Ectodermal cell (in vitro differentiated cells): Measurements from ENCODE around the gene MGLL.

ENCODE experiments used
- H3K27ac ChIP-seq: 2 replicates; pipeline ENCODE4 v1.7.0; 2013; ENCODE audit warnings: mild to moderate bottlenecking, low read depth, low read length; ENCODE audit not compliant: insufficient read depth, poor library complexity, severe bottlenecking
- H3K27me3 ChIP-seq: 2 replicates; pipeline ENCODE4 v1.7.0; 2013; ENCODE audit warnings: mild to moderate bottlenecking, low read length; ENCODE audit not compliant: insufficient read depth, control insufficient read depth, poor library complexity, severe bottlenecking
- H3K36me3 ChIP-seq: one replicate; pipeline ENCODE4 v1.7.0; 2013; ENCODE audit warnings: low read length; ENCODE audit not compliant: control insufficient read depth, insufficient read depth
- H3K4me1 ChIP-seq: one replicate; pipeline ENCODE4 v1.7.0; 2013; ENCODE audit warnings: low read length; ENCODE audit not compliant: control insufficient read depth, insufficient read depth
- H3K4me3 ChIP-seq: 2 replicates; pipeline ENCODE4 v1.7.0; 2013; ENCODE audit warnings: low read depth, low read length, control low read depth; ENCODE audit not compliant: insufficient read depth
- H3K9me3 ChIP-seq: 2 replicates; pipeline ENCODE4 v1.7.0; 2013; ENCODE audit warnings: mild to moderate bottlenecking, low read length, moderate library complexity; ENCODE audit not compliant: control insufficient read depth
- WGBS, 2 experiments: methylation state at CpG; one replicate each; pipeline ENCODE4 v1.1.7; 2013; ENCODE audit warnings: missing lambda C conversion rate in 2 of 2; 5-methylcytosine and 5-hydroxymethylcytosine counted together

The MGLL gene

DNA sequence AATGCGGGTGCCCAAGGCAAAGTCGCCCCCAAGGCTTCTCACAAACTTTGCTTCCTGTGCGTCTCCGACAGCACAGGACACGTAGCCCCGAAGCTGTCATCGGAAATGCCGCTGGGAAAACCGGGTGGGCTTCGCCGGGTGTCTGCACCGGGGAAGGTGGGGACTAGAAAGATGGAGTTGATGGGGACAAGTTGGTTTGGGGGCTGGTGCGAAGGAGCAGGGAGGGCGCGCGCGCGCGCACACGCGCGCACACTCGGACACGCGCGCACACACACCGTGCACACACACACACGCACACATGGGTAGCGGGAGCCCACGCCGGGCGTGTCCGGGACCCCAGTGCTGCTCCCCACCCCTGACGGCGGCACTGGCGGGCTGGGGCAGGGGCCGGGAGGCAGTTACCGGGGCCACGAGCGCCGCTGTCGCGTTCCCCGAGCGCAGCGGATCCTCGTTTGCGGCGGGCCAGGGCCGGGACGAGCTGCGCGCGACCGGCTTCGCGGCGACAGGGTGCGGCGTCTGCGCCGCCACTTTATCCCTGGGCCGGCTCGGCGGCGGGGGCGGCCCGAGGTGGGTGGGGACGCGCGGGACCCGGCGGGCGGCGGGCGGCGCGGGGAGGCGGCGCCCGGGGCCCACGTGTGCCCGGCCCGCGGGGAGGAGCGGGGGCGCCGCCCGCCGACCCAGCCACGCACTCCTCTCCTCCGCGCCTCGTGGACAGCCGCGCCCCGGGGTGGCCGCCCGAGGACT is 539 bp upstream of the MGLL start:
- no peaks in the 10 kb centered on the region for H3K9me3 ChIP-seq
- H3K36me3 ChIP-seq = no peaks in the 10 kb centered on the region
- 4 to 5% methylated on average over 99 of the region's 99 CpGs for WGBS, 2 experiments
- peak overlapping the region; percentile 51 for H3K4me3 ChIP-seq
- H3K27ac ChIP-seq = no peak overlapping the region
- peaks cover 4% of the 10 kb centered on the region for H3K4me1 ChIP-seq
- H3K27me3 ChIP-seq = peaks cover 55% of the 10 kb centered on the region

DNA sequence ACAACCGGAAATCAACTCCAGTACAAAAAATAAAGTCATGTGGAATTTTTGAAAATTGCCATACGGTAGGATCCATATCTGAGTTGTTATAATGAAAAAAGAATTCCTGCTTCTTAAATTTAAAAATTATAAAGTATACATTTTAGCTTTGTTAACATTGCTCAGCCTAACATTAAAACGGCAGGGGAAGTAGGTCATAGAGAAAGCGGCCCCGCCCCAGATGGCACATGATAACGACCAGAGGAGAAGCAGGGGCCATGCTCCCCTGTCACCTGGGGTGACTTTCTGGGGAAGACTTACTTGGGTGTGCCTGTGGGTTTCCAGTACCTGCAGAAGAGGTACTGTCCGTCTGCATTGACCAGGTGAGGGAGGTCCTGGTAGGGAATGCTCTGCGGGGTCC is 921 bp downstream of the MGLL start:
- Histone ChIP-seq H3K27me3 (peaks cover 55% of the 10 kb centered on the region), H3K4me1 (peaks cover 4% of the 10 kb centered on the region), H3K36me3 (no peaks in the 10 kb centered on the region), H3K27ac (no peak overlapping the region), H3K4me3 (no peak overlapping the region), H3K9me3 (no peaks in the 10 kb centered on the region)
- 76 to 87% methylated on average over 6 to 8 of the region's 8 CpGs for WGBS, 2 experiments

DNA sequence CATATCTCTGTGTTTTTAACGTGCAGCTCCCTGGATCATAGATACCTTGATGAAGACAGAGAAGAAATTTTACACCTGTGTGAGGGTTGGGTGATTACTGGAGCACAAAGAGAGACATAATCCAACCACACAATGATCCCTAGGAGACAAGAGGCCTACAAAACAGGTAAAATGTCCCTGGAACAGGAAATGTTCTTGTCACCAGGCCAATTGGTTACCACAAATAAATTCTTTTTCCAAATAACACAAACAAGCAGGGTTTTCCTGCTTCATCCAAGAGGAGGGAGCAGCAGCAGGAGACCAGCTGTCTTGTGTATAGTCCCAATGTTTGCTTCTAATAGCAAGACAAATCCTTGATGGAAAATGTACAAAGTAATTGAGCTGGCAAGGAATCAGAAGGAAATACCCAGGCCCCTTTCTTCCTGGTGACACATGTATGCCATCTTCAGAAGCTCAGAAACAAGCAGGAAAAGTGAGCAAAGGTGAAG is 1.4 kb downstream of the MGLL start:
- H3K27me3 ChIP-seq = peaks cover 55% of the 10 kb centered on the region
- WGBS, 2 experiments = 71 to 73% methylated on average over 1 of the region's 1 CpG
- H3K4me3 ChIP-seq = no peak overlapping the region

DNA sequence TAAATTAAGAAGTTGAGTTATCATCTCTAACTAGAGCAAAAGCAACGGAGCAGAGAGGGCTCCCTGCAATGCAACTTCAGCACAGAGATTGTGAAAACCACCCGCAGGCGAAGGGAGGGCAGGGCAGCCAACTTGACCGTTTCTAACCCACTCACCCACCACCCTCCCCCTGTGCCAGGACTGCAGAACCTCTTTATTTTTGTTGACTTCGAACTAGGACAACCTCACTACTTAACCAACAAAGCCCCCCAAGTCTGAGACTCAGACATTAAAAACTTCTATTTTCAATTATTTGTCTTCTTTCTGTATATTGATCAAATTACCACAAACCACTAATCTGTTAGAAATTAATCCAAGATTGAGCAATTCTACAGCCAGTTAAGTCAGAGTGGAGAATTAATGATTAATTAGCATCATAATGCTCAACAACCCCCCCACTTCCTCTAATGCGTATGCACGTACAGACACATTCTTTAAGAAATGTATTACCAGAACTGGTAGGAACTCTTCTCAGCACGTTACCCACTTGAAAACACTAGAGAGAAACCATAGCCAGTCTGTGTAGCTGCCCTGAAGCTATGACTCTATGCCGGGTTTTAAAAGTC is 2.0 kb downstream of the MGLL start:
- Histone ChIP-seq H3K36me3 (no peaks in the 10 kb centered on the region), H3K27ac (no peak overlapping the region), H3K4me1 (peaks cover 4% of the 10 kb centered on the region), H3K27me3 (peaks cover 51% of the 10 kb centered on the region), H3K9me3 (no peaks in the 10 kb centered on the region), H3K4me3 (no peak overlapping the region)
- 66 to 72% methylated on average over 9 of the region's 9 CpGs for WGBS, 2 experiments

More for the DNA sequence above, 1.4 kb downstream of the MGLL start:
- Histone ChIP-seq H3K36me3 (no peaks in the 10 kb centered on the region), H3K27ac (no peak overlapping the region), H3K9me3 (no peaks in the 10 kb centered on the region), H3K4me1 (peaks cover 4% of the 10 kb centered on the region)

DNA sequence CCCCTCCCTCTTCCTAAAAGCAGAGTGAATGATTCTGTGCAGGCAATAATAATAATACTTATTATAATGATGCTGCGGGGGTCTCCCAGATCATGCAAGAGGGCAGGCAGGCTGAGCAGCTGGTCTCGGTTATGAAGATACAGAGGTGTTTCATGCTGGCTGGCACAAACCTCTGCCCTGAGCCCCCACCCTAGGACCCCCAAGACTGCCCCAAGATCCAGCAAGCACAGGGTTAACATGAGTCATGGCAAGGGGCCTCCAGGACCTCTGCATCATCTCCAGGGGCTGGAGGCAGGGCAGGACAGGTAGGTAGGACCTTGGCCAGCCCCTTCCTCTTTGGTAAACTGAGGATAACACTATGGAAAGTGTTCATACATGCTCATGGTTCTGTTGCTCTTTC is 2.7 kb downstream of the MGLL start:
- peaks cover 45% of the 10 kb centered on the region for H3K27me3 ChIP-seq
- H3K4me1 ChIP-seq = peaks cover 4% of the 10 kb centered on the region
- 95 to 100% methylated on average over 2 of the region's 2 CpGs for WGBS, 2 experiments
- no peaks in the 10 kb centered on the region for H3K9me3 ChIP-seq
- H3K4me3 ChIP-seq = no peak overlapping the region
- H3K27ac ChIP-seq = no peak overlapping the region
- no peaks in the 10 kb centered on the region for H3K36me3 ChIP-seq

DNA sequence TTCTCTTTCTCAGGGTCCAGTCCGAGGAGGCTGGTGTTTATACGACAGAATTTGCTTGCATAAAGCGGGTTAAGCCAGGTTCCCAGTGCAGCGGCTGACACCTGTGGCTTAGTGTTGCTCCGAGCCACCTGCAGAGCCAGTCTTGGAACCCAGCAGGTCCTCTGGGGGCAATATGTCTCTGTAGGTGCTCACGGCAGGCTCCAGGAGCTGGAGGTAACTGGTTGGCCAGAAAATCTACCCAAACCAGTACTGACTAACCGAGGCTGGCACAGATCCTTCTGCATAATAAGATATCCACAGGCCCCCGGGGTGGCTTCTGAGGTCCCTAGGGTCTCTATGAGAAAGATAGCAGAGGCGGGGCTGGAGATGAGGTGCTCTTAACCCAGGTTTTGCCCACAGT is 3.2 kb downstream of the MGLL start:
- WGBS, 2 experiments = 86 to 87% methylated on average over 9 of the region's 9 CpGs

DNA sequence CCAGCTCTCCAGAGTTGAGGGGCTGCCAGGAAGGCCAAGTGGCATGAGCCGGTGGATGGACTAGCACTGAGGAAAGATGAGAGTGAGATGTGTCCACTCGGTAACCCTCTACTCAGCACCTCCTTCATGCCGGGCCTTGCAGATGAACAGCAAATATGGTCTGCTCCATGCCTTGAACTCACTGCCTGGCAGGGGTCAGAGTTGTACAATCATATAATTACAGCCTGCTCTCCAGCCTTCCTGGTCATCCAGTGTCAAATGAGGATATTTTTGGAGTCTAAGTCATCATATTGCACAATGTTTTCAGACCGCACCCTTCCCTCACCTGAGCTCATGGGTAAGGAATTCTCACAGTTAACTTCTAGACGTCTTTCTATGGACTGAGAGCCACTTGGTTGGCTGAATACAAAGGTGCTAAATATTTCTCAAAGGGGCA is 4.9 kb downstream of the MGLL start:
- Histone ChIP-seq H3K27ac (no peak overlapping the region), H3K4me3 (no peak overlapping the region), H3K36me3 (no peaks in the 10 kb centered on the region), H3K27me3 (peaks cover 22% of the 10 kb centered on the region), H3K4me1 (peaks cover 3% of the 10 kb centered on the region), H3K9me3 (no peaks in the 10 kb centered on the region)
- WGBS, 2 experiments = 88 to 94% methylated on average over 5 of the region's 5 CpGs

More for the DNA sequence above, 3.2 kb downstream of the MGLL start:
- Histone ChIP-seq H3K27me3 (peaks cover 39% of the 10 kb centered on the region), H3K9me3 (no peaks in the 10 kb centered on the region), H3K4me3 (no peak overlapping the region), H3K36me3 (no peaks in the 10 kb centered on the region), H3K27ac (no peak overlapping the region), H3K4me1 (peaks cover 4% of the 10 kb centered on the region)

DNA sequence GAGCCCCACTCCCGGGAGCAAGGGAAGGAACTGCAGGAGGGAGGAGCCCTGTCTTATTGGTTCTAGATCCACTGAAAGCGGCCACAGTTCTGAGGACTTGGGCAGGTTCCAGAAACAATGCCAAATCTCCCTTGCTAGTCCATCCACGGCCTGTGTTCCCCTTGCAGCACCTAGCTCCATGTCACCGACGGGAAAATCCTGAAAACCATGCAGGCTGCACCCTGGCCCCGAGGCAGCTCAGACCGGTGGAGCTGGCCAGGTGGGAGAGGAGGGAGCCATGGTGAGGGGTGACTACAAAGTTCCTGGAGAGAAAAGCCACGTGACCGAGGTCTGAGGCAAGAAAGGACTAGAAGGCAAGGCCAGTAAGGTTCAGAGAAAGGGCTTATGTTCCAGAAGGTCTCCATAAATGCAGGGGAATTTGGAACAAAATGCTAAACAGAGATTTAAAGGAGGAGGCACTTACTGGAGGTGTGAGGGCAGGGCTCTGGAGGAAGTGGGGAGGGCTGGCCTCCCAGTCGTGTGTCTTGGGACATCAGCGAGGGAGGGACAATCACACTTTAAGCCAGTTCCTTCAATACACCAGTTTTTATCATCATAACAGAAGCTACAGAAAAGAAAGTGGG is 5.4 kb downstream of the MGLL start:
- no peak overlapping the region for H3K27ac ChIP-seq
- no peaks in the 10 kb centered on the region for H3K9me3 ChIP-seq
- H3K4me3 ChIP-seq = no peak overlapping the region
- H3K36me3 ChIP-seq = no peaks in the 10 kb centered on the region
- 93% methylated on average over 11 of the region's 11 CpGs for WGBS, 2 experiments
- no peaks in the 10 kb centered on the region for H3K4me1 ChIP-seq
- peaks cover 17% of the 10 kb centered on the region for H3K27me3 ChIP-seq

DNA sequence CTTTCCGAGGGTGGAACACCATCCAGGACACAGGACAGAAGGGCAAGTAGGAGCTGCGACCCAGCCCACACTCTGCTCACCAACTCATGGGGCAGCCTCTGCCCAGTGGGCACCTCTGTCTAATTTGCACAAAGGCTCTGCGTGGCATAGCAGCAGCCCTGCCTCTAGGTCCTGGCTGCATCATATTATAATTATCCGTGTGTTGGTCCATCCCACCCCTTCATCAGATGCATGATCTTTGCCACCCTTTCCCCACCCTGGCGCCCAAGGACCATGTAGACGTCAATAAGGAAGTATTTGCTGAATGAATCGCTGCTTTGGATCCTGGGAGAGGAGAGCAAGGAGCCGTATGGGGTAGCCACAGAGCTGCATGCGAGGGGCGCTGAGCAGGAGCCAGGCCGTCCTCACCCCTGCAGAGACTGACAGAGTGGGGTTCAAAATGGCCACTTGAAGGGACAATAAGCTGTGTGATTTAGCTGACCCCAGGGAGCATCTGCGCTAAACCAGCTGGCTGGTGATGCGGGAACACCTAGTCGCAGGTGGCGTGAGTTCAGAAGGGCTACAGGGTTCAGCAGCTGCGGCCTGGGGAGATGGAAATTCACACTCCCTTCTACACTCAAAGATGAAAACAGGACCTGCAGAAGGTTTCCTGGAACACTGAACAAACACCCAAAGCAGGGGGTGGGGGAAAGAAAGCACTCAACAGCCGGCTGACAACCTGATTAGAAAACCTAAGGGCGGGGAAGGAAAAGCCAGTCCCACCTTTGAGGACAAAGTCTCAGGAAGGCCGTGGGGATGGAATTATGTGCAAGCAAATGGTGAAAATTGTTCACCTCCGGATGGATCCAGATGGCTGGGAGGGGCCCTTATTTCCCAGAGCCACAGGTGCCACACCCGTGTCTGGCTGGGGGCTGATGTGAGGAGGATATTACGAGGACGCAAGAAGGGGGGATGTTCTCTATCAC is 6.4 kb downstream of the MGLL start:
- no peak overlapping the region for H3K27ac ChIP-seq

More for the DNA sequence above, 6.4 kb downstream of the MGLL start:
- Histone ChIP-seq H3K9me3 (no peaks in the 10 kb centered on the region), H3K36me3 (no peaks in the 10 kb centered on the region), H3K4me1 (no peaks in the 10 kb centered on the region), H3K27me3 (peaks cover 7% of the 10 kb centered on the region), H3K4me3 (no peak overlapping the region)
- WGBS, 2 experiments = 93 to 95% methylated on average over 23 of the region's 23 CpGs
